ENCODE data around the gene OR7D4. TPM values are rescaled to one million over a fixed set of nuclear protein-coding genes. Genes with fewer than 3 reads are reported as not detected.

Gene OR7D4
- total RNA-seq, 1 donor from 2014 or later: not detected

DNA sequence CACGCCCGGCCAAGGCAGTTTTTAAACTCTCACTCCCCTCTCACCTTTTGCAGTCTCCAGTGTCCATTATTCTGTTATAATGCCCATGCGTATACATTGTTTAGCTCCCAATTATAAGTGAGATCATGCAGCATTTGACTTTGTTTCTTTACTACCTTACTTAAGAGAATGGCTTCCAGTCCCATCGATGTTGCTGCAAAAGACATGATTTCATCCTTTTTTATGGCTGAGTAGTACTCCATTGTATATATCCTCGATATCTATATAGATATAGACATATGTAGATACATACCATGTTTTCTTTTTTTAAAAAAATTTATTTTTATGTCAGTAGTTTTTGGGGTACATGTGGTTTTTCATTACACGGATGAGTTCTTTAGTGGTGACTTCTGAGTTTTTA is 32.2 kb downstream of the OR7D4 start:
- TF ChIP-seq EZH2 (IDR thresholded peaks at IDR 0.05; ENCODE audit: insufficient read depth, low read length): no peak
- no peak for TF ChIP-seq CTCF (IDR thresholded peaks at IDR 0.05; ENCODE audit: insufficient read depth, low read depth, low read length)
- H3K79me2 ChIP-seq (ENCODE audit: insufficient read depth, low read length): no peaks in the 10 kb centered on the region
- no peak overlapping the region for H2AFZ ChIP-seq (ENCODE audit: low read depth, low read length)
- no peaks in the 10 kb centered on the region for H3K9me3 ChIP-seq (ENCODE audit: insufficient read depth, low read depth, low read length)
- FAIRE-seq: no peak
- no peak overlapping the region for H3K27ac ChIP-seq (ENCODE audit: low read depth, low read length)
- no peak for DNase-seq (ENCODE audit: low read depth)
- Mint-ChIP-seq H3K4me3 (ENCODE audit: unreplicated experiment) (no peak overlapping the region), H3K4me1 (ENCODE audit: low read depth, unreplicated experiment) (no peaks in the 10 kb centered on the region), H3K9me3 (ENCODE audit: unreplicated experiment) (peaks cover 14% of the 10 kb centered on the region), H3K27ac (ENCODE audit: unreplicated experiment) (no peak overlapping the region), H3K27me3 (ENCODE audit: low read depth, unreplicated experiment) (no peaks in the 10 kb centered on the region), H3K36me3 (ENCODE audit: low read depth, unreplicated experiment) (peaks cover 2% of the 10 kb centered on the region)
- H4K20me1 ChIP-seq (ENCODE audit: insufficient read depth, low read length): no peaks in the 10 kb centered on the region
- no peak overlapping the region for H3K4me3 ChIP-seq (ENCODE audit: insufficient read depth, low read depth, low read length)
- no peaks in the 10 kb centered on the region for H3K4me1 ChIP-seq (ENCODE audit: insufficient read depth, low read length)
- no peak overlapping the region for H3K4me2 ChIP-seq (ENCODE audit: low read length)
- no peaks in the 10 kb centered on the region for H3K36me3 ChIP-seq (ENCODE audit: insufficient read depth, low read length)
- no peaks in the 10 kb centered on the region for H3K27me3 ChIP-seq (ENCODE audit: insufficient read depth, low read length)
- no peak overlapping the region for H3K9ac ChIP-seq (ENCODE audit: low read length)

DNA sequence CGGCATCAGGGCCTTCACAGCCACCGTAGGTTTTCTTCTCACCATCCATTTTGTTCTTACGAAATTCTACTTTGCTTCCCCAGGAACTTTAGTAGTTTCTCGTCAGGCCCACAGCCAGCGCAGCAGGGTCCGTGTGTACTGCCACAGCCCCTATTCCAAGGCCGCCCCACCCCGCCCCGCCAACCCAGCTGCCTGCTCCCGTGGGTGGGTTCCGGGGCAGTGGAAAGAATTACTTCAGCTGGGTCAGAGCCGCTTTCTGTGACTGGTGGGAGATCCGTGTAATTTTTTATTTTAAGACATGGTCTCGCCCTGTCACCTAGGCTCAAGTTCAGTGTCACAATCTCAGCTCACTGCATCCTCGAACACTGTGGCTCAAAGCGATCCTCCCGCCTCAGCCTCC is 36.4 kb downstream of the OR7D4 start:
- no peaks in the 10 kb centered on the region for H3K27me3 ChIP-seq (ENCODE audit: insufficient read depth, low read length)
- Mint-ChIP-seq H3K27ac (ENCODE audit: unreplicated experiment) (no peak overlapping the region), H3K27me3 (ENCODE audit: low read depth, unreplicated experiment) (no peaks in the 10 kb centered on the region), H3K36me3 (ENCODE audit: low read depth, unreplicated experiment) (peaks cover 2% of the 10 kb centered on the region), H3K9me3 (ENCODE audit: unreplicated experiment) (peaks cover 8% of the 10 kb centered on the region), H3K4me1 (ENCODE audit: low read depth, unreplicated experiment) (no peaks in the 10 kb centered on the region), H3K4me3 (ENCODE audit: unreplicated experiment) (no peak overlapping the region)
- H3K9ac ChIP-seq (ENCODE audit: low read length): no peak overlapping the region
- no peaks in the 10 kb centered on the region for H3K4me1 ChIP-seq (ENCODE audit: insufficient read depth, low read length)
- no peaks in the 10 kb centered on the region for H3K79me2 ChIP-seq (ENCODE audit: insufficient read depth, low read length)
- H3K36me3 ChIP-seq (ENCODE audit: insufficient read depth, low read length): no peaks in the 10 kb centered on the region
- no peak for DNase-seq (ENCODE audit: low read depth)
- H3K4me2 ChIP-seq (ENCODE audit: low read length): no peak overlapping the region
- FAIRE-seq: no peak
- H3K9me3 ChIP-seq (ENCODE audit: insufficient read depth, low read depth, low read length): no peaks in the 10 kb centered on the region
- no peak overlapping the region for H3K27ac ChIP-seq (ENCODE audit: low read depth, low read length)
- H2AFZ ChIP-seq (ENCODE audit: low read depth, low read length): no peak overlapping the region
- TF ChIP-seq EZH2 (IDR thresholded peaks at IDR 0.05; ENCODE audit: insufficient read depth, low read length) (no peak), CTCF (IDR thresholded peaks at IDR 0.05; ENCODE audit: insufficient read depth, low read depth, low read length) (no peak)
- H4K20me1 ChIP-seq (ENCODE audit: insufficient read depth, low read length): no peaks in the 10 kb centered on the region
- H3K4me3 ChIP-seq (ENCODE audit: insufficient read depth, low read depth, low read length): no peak overlapping the region

DNA sequence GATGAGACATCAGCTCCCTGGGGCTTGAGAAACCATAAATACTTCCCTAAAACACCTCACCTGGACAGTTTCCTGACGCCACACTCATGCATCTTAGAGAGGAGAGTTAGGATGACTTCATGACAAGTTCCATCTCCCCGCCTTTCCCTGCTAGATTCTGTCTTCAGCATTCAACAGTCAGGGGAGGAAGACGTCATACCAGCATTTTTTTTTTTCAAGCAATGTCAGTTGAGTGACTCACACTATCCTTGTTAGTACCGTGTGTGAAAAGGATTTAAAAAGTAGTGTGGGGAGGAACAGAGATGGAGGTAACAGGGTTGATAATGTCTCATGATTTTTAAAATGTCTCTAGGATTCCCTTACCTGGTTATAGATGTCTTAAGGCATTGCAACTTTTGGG is 40.5 kb downstream of the OR7D4 start, which contains the start of gene OR7D2:
OR7D2 (plus strand) TSS at position 79 of the 400 bp plus-strand sequence. CDS start 6,803 bp downstream, outside the sequence.
- no peaks in the 10 kb centered on the region for H3K27me3 Mint-ChIP-seq (ENCODE audit: low read depth, unreplicated experiment)

More for the DNA sequence above, 40.5 kb downstream of the OR7D4 start, which contains the start of gene OR7D2:
- Histone ChIP-seq H3K36me3 (ENCODE audit: insufficient read depth, low read length) (no peaks in the 10 kb centered on the region), H4K20me1 (ENCODE audit: insufficient read depth, low read length) (no peaks in the 10 kb centered on the region), H3K4me2 (ENCODE audit: low read length) (no peak within 1 kb of the TSS), H3K27me3 (ENCODE audit: insufficient read depth, low read length) (no peaks in the 10 kb centered on the region), H3K4me3 (ENCODE audit: insufficient read depth, low read depth, low read length) (no peak within 1 kb of the TSS), H3K27ac (ENCODE audit: low read depth, low read length) (no peak within 1 kb of the TSS), H2AFZ (ENCODE audit: low read depth, low read length) (no peak within 1 kb of the TSS), H3K79me2 (ENCODE audit: insufficient read depth, low read length) (no peaks in the 10 kb centered on the region), H3K4me1 (ENCODE audit: insufficient read depth, low read length) (no peaks in the 10 kb centered on the region), H3K9ac (ENCODE audit: low read length) (no peak within 1 kb of the TSS), H3K9me3 (ENCODE audit: insufficient read depth, low read depth, low read length) (no peaks in the 10 kb centered on the region)
- H3K9me3 Mint-ChIP-seq (ENCODE audit: unreplicated experiment): peaks cover 4% of the 10 kb centered on the region
- DNase-seq (ENCODE audit: low read depth) (no peak), FAIRE-seq (no peak)
- no peaks in the 10 kb centered on the region for H3K4me1 Mint-ChIP-seq (ENCODE audit: low read depth, unreplicated experiment)
- TF ChIP-seq CTCF (IDR thresholded peaks at IDR 0.05; ENCODE audit: insufficient read depth, low read depth, low read length): no peak
- no peak for TF ChIP-seq EZH2 (IDR thresholded peaks at IDR 0.05; ENCODE audit: insufficient read depth, low read length)
- H3K4me3 Mint-ChIP-seq (ENCODE audit: unreplicated experiment): no peak within 1 kb of the TSS
- H3K27ac Mint-ChIP-seq (ENCODE audit: unreplicated experiment): no peak within 1 kb of the TSS
- no peaks in the 10 kb centered on the region for H3K36me3 Mint-ChIP-seq (ENCODE audit: low read depth, unreplicated experiment)

All from astrocyte (in vitro differentiated cells and primary cell).